A549 (cell line): ENCODE data around the gene SRSF4. TPM values are rescaled to one million over a fixed set of nuclear protein-coding genes. Genes with fewer than 3 reads are reported as not detected.

Experiments used
- ATAC-seq, 2 experiments: fragments of 200-7000 bp in 1 of 2; fragments of >200 bp in 1 of 2; cut with Nextera tagmentation in 1 of 2; cut with Tn5 transposase in 1 of 2; 3 replicates each; pipeline versions ENCODE4 v1.8.0 to v1.9.1; 2018 to 2020; ENCODE audit warnings: mild to moderate bottlenecking in 1 of 2, moderate library complexity in 1 of 2
- CTCF ChIA-PET: fragments of 300-600 bp; sonication (Branson Sonifier 250); formaldehyde crosslinking; extraction: SDS; loops from one replicate; lab custom pipeline; 2021; ENCODE audit warnings: antibody characterized with exemption, inconsistent platforms; lab: Yijun Ruan, JAX
- POLR2A ChIA-PET: fragments of 350-600 bp; formaldehyde crosslinking; extraction: SDS; loops from one replicate; lab custom pipeline; 2021; ENCODE audit warnings: antibody characterized with exemption, inconsistent platforms; lab: Yijun Ruan, JAX
- DNase-seq, 2 experiments: peaks; one replicate each; pipeline versions ENCODE4 v3.0.0 to v3.0.0-alpha.2; 2011 to 2016; ENCODE audit warnings: low read depth in 1 of 2, low spot score in 1 of 2
- FAIRE-seq: peaks from 2 replicates; lab custom pipeline; 2011; peaks lifted over from hg19 to GRCh38; lab: Jason Lieb, UNC
- H3K27ac ChIP-seq, 2 experiments: fragments of >200 bp; sonication (Bioruptor Twin); formaldehyde crosslinking; 3 replicates each; pipeline ENCODE4 v1.5.1; 2016 to 2017
- H3K4me1 ChIP-seq: fragments of >200 bp; sonication (Bioruptor Twin); formaldehyde crosslinking; 3 replicates; pipeline ENCODE4 v1.6.1; 2016
- H3K4me2 ChIP-seq: fragments of >200 bp; sonication (Bioruptor Twin); formaldehyde crosslinking; 3 replicates; pipeline ENCODE4 v1.6.1; 2016
- H3K4me3 ChIP-seq: fragments of >200 bp; sonication (Bioruptor Twin); formaldehyde crosslinking; 3 replicates; pipeline ENCODE4 v1.5.1; 2016
- H3K9me3 ChIP-seq: fragments of >200 bp; sonication (Bioruptor Twin); formaldehyde crosslinking; 3 replicates; pipeline ENCODE4 v1.6.1; 2016
- BHLHE40 ChIP-seq: IDR thresholded peaks from 2 replicates; pipeline ENCODE4 v1.6.1; 2012; ENCODE audit warnings: low read depth, low read length, inconsistent platforms
- CBX2 ChIP-seq: fragments of 200-600 bp; sonication (generic); IDR thresholded peaks from 2 replicates; pipeline ENCODE4 v1.6.1; 2016; ENCODE audit warnings: low read depth, mild to moderate bottlenecking, borderline replicate concordance
- CHD2 ChIP-seq: fragments of 150-350 bp; IDR thresholded peaks from 2 replicates; pipeline ENCODE4 v1.6.1; 2014; ENCODE audit warnings: low read length; ENCODE audit not compliant: partially characterized antibody
- CHD4 ChIP-seq: fragments of 200-600 bp; sonication (generic); IDR thresholded peaks from 2 replicates; pipeline ENCODE4 v1.6.1; 2016; ENCODE audit warnings: antibody characterized with exemption, mild to moderate bottlenecking, borderline replicate concordance
- EHF ChIP-seq: fragments of 250-450 bp; sonication (Bioruptor Pico); IDR thresholded peaks from 2 replicates; pipeline ENCODE4 v1.5.0; 2020; ENCODE audit warnings: mild to moderate bottlenecking
- EHMT2 ChIP-seq: fragments of 200-600 bp; sonication (generic); IDR thresholded peaks from 2 replicates; pipeline ENCODE4 v1.6.1; 2016; ENCODE audit warnings: antibody characterized with exemption, low read depth, mild to moderate bottlenecking, moderate library complexity
- EP300 ChIP-seq, 2 experiments: fragments of >200 bp; sonication (Bioruptor Twin); formaldehyde crosslinking; IDR thresholded peaks; 2 replicates in 1 of 2; 3 replicates in 1 of 2; pipeline ENCODE4 v1.6.1; 2016 to 2017
- ESRRA ChIP-seq: fragments of 150-350 bp; IDR thresholded peaks from 2 replicates; pipeline ENCODE4 v1.6.1; 2014; ENCODE audit warnings: mild to moderate bottlenecking, low read length, borderline replicate concordance
- FOSL2 ChIP-seq, 2 experiments: fragments of 450-650 bp in 1 of 2; fragments of >200 bp in 1 of 2; sonication (Bioruptor Twin) in 1 of 2; formaldehyde crosslinking; IDR thresholded peaks; 2 replicates each; pipeline versions ENCODE4 v1.5.0 to v1.6.1; 2016 to 2020; ENCODE audit warnings: mild to moderate bottlenecking in 1 of 2, moderate library complexity in 1 of 2
- FOXS1 ChIP-seq: fragments of 250-450 bp; sonication (Bioruptor Pico); IDR thresholded peaks from 2 replicates; pipeline ENCODE4 v1.5.0; 2020; ENCODE audit warnings: mild to moderate bottlenecking, moderate library complexity
- HDAC2 ChIP-seq: fragments of 200-600 bp; sonication (generic); IDR thresholded peaks from 2 replicates; pipeline ENCODE4 v1.6.1; 2016
- HEYL ChIP-seq: fragments of 250-450 bp; sonication (Bioruptor Pico); IDR thresholded peaks from 2 replicates; pipeline ENCODE4 v1.8.0; 2021; ENCODE audit warnings: mild to moderate bottlenecking, moderate library complexity
- HOXB13 ChIP-seq: fragments of 250-450 bp; sonication (Bioruptor Pico); IDR thresholded peaks from 2 replicates; pipeline ENCODE4 v1.5.0; 2020; ENCODE audit warnings: low read depth, mild to moderate bottlenecking, moderate library complexity
- JUN ChIP-seq, 2 experiments: fragments of >200 bp; sonication (Bioruptor Twin); formaldehyde crosslinking; IDR thresholded peaks; 2 replicates in 1 of 2; 3 replicates in 1 of 2; pipeline ENCODE4 v1.6.1; 2016 to 2017
- KDM1A ChIP-seq: fragments of 200-600 bp; sonication (generic); IDR thresholded peaks from 2 replicates; pipeline ENCODE4 v1.6.1; 2016; ENCODE audit warnings: low read depth, mild to moderate bottlenecking
- MAZ ChIP-seq: fragments of 150-350 bp; IDR thresholded peaks from 2 replicates; pipeline ENCODE4 v1.6.1; 2014; ENCODE audit warnings: antibody characterized with exemption, low read depth, low read length, borderline replicate concordance
- PHF8 ChIP-seq: fragments of 200-600 bp; sonication (generic); IDR thresholded peaks from 2 replicates; pipeline ENCODE4 v1.6.1; 2016; ENCODE audit warnings: low read depth, mild to moderate bottlenecking, antibody characterized with exemption, moderate library complexity, borderline replicate concordance
- POLR2A ChIP-seq: IDR thresholded peaks from 2 replicates; pipeline ENCODE4 v1.6.1; 2012; ENCODE audit warnings: mild to moderate bottlenecking, low read length
- POLR2AphosphoS2 ChIP-seq: conservative IDR thresholded peaks from 2 replicates; pipeline ENCODE4 v1.6.1; 2012; ENCODE audit warnings: low read length, improper control_type of control experiment, inconsistent platforms
- RARB ChIP-seq: fragments of 250-450 bp; sonication (Bioruptor Pico); IDR thresholded peaks from 2 replicates; pipeline ENCODE4 v1.8.0; 2021; ENCODE audit warnings: mild to moderate bottlenecking, moderate library complexity
- RCOR1 ChIP-seq: fragments of 150-350 bp; IDR thresholded peaks from 2 replicates; pipeline ENCODE4 v1.6.1; 2014; ENCODE audit warnings: antibody characterized with exemption, low read length, low read depth
- SMC3 ChIP-seq: fragments of >200 bp; sonication (Bioruptor Twin); formaldehyde crosslinking; IDR thresholded peaks from 3 replicates; pipeline ENCODE4 v1.6.1; 2018; ENCODE audit warnings: inconsistent platforms
- TFCP2L1 ChIP-seq: fragments of 250-450 bp; sonication (Bioruptor Pico); IDR thresholded peaks from 2 replicates; pipeline ENCODE4 v1.5.0; 2021; ENCODE audit warnings: mild to moderate bottlenecking
- ZFP36 ChIP-seq: fragments of 450-650 bp; IDR thresholded peaks from 2 replicates; pipeline ENCODE4 v1.6.1; 2014; ENCODE audit warnings: borderline replicate concordance; ENCODE audit not compliant: partially characterized antibody
- ZNF302 ChIP-seq: fragments of 250-450 bp; sonication (Bioruptor Pico); IDR thresholded peaks from 2 replicates; pipeline ENCODE4 v1.9.0; 2021; ENCODE audit warnings: inconsistent platforms, mild to moderate bottlenecking, moderate library complexity
- ZSCAN20 ChIP-seq: fragments of 250-450 bp; sonication (Bioruptor Pico); IDR thresholded peaks from 2 replicates; pipeline ENCODE4 v1.8.0; 2022; ENCODE audit warnings: mild to moderate bottlenecking, moderate library complexity
- WGBS: methylation state at CpG from one replicate; pipeline ENCODE4 v1.1.6; 2017; ENCODE audit errors: missing lambda C conversion rate; 5-methylcytosine and 5-hydroxymethylcytosine counted together
- polyA plus RNA-seq, 4 experiments: library from polyadenylated mRNA; depleted of rRNA in 3 of 4; stranded (reverse); fragments of >200 nt; fragmentation: RNase III in 1 of 4; extraction: RNeasy Plus Mini Kit Qiagen cat#74134 plus additional on column Dnase treatment in 1 of 4; gene quantifications; 2 replicates in 3 of 4; 3 replicates in 1 of 4; pipeline ENCODE4 v1.2.3, GENCODE V29; 2011 to 2017
- TF ChIP-seq, protein P1 (sequence below): fragments of >200 bp; sonication (Bioruptor Twin); formaldehyde crosslinking; IDR thresholded peaks from 3 replicates; pipeline ENCODE4 v1.5.1; 2016
- TF ChIP-seq, protein P2 (sequence below): fragments of 250-450 bp; sonication (Bioruptor Pico); IDR thresholded peaks from 2 replicates; pipeline ENCODE4 v1.5.0; 2021; ENCODE audit warnings: mild to moderate bottlenecking, moderate library complexity, borderline replicate concordance
- TF ChIP-seq, protein P3 (sequence below): IDR thresholded peaks from 2 replicates; pipeline ENCODE4 v1.6.1; 2012
- TF ChIP-seq, protein P4 (sequence below): IDR thresholded peaks from 2 replicates; pipeline ENCODE4 v1.6.1; 2012; ENCODE audit warnings: low read depth, borderline replicate concordance

SRSF4 gene
- polyA plus RNA-seq, 2 of the 4 experiments (the other 2 are of a cell fraction): 45.6 to 64.5 TPM

DNA sequence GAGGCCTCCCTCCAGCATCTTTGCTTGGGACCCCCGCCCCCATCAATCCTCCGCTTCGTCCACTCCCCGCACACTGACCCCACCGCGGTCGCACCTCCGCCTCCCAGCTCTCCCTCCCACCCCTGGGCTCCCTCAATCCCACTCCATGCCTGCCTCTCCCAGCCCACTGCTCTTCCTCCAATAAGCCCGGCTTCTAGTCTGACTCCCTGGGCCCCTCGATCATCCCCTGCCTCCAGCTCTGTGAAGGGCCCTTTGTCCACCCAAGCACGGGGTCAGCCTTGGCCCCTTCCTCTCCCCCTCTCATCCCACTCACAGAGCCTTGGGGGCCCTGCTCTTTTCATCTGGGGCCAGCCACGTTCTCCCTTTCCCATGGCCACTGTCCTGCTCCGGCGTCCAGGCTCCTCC, 56.5 kb downstream of the SRSF4 start (continued):
- TF ChIP-seq CBX2 (no peak), POLR2AphosphoS2 (no peak)

DNA sequence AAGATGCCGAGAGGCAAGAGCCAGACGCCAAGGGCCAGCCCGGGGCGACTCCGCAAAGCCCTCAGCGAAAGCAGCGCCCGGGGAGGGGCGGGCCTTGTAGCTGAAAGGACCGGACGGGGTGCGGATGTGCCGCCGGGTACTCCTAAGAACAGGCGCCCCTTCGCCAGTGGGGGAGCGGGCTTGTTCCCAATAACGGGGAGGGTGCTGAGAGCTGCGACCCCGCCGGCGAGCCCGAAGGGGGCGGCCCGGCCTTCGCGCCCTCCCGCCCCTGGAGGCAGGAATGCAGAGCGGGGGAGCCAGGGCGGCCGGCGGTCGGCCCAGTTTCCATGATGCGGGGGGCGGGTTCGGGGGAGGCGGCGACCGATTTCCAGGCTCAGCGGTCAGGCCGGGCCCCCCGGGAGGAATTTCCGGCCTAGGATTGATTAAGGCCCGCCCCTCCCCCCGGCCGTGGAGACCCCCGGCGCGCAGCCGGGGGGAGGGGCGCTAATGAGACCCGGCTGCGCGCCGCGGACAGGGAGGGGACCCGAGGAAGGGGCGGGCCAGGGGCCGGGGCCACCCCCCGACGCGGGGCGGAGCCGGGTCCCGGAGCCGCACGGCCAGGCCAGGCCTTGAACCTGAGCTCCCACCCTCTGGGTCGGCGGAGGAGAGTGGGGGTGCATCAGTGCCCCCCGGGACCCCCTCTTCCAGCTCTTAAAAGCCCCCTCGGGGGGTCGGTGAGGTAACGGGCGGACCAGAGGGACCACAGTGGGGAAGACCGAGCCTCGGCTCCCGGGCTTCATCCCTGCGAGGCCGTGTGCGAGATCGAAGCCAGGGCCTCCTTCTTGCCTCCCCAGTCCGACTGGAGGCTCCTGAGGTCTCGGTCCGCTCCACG, 57.1 kb downstream of the SRSF4 start:
- FAIRE-seq (no peak), DNase-seq (peak; percentile 56 to 71), ATAC-seq (peak; percentile 77 to 85)
- CTCF ChIA-PET: interaction anchor here (0.7 to 1.3 kb wide), 11 partner anchors 10 to 600 kb away, joined by 3 to 9 read pairs (median 3); no protein-coding TSS in a partner anchor
- Histone ChIP-seq H3K4me1 (no peaks in the 10 kb centered on the region), H3K4me3 (peak overlapping the region; percentile 83), H3K9me3 (no peaks in the 10 kb centered on the region), H3K27ac (peak overlapping the region; percentile 86 to 94), H3K4me2 (peak overlapping the region; percentile 97)
- 64% methylated on average over 12 of the region's 85 CpGs for WGBS
- TF ChIP-seq, protein P1, sequence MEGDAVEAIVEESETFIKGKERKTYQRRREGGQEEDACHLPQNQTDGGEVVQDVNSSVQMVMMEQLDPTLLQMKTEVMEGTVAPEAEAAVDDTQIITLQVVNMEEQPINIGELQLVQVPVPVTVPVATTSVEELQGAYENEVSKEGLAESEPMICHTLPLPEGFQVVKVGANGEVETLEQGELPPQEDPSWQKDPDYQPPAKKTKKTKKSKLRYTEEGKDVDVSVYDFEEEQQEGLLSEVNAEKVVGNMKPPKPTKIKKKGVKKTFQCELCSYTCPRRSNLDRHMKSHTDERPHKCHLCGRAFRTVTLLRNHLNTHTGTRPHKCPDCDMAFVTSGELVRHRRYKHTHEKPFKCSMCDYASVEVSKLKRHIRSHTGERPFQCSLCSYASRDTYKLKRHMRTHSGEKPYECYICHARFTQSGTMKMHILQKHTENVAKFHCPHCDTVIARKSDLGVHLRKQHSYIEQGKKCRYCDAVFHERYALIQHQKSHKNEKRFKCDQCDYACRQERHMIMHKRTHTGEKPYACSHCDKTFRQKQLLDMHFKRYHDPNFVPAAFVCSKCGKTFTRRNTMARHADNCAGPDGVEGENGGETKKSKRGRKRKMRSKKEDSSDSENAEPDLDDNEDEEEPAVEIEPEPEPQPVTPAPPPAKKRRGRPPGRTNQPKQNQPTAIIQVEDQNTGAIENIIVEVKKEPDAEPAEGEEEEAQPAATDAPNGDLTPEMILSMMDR: peak; percentile 35; the same call in 2 of the 3 replicates
- TF ChIP-seq PHF8 (peak; percentile 66), CBX2 (no peak), EHMT2 (no peak), KDM1A (0 out of 2 replicates have a peak, but pooled peaks have one; percentile 2), HDAC2 (no peak), HEYL (CRISPR knock-in tag) (no peak), SMC3 (no peak), MAZ (no peak), JUN (IDR thresholded peaks at IDR 0.05) (peak in 1 of 2 experiments; percentile 31; a peak in 2 of 5 replicates), BHLHE40 (no peak), POLR2A (peak; percentile 46)
- TF ChIP-seq, protein P2, sequence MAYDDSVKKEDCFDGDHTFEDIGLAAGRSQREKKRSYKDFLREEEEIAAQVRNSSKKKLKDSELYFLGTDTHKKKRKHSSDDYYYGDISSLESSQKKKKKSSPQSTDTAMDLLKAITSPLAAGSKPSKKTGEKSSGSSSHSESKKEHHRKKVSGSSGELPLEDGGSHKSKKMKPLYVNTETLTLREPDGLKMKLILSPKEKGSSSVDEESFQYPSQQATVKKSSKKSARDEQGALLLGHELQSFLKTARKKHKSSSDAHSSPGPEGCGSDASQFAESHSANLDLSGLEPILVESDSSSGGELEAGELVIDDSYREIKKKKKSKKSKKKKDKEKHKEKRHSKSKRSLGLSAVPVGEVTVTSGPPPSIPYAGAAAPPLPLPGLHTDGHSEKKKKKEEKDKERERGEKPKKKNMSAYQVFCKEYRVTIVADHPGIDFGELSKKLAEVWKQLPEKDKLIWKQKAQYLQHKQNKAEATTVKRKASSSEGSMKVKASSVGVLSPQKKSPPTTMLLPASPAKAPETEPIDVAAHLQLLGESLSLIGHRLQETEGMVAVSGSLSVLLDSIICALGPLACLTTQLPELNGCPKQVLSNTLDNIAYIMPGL: peak; percentile 43; the same call in 1 of the 2 replicates
- TF ChIP-seq, protein P3, sequence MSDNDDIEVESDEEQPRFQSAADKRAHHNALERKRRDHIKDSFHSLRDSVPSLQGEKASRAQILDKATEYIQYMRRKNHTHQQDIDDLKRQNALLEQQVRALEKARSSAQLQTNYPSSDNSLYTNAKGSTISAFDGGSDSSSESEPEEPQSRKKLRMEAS: peak; percentile 43; the same call in 1 of the 2 replicates
- POLR2A ChIA-PET: interaction anchor here (1.4 kb wide), 1 partner anchor 57 kb away, joined by 8 read pairs; the partner anchor contains the start of gene SRSF4

DNA sequence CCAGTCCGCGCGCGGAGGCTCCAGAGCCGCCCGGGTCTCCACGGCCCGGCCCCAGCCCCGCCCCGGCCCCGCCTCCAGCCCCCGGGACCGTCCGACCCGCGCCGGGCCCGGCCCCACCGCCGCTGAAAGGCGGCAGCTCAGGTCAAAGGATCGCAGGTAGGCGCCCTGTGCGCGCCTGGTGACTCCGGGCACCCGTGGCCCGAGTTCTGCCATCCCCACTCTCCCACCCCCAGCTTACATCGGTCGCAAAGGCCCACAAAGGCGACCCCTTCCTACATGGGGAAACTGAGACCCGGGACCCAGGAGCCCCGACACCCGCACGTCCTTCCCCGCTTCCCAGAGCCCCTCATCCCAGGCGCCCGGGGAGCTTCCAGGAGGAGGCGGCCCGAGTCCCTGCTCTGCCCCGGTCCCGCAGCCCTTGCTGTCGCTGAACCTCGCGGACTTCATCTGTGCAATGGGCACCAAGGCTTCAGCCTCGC, 57.8 kb downstream of the SRSF4 start, which contains the start of gene TMEM200B:
Gene TMEM200B (minus strand): TSS at position 17 of the 479 bp plus-strand sequence. CDS start 2,075 bp downstream, outside the sequence.
- ChIA-PET CTCF (interaction anchor here (0.7 to 1.3 kb wide), 8 partner anchors 15 to 600 kb away, joined by 3 to 9 read pairs (median 3); no protein-coding TSS in a partner anchor), POLR2A (interaction anchor here (1.4 kb wide), 1 partner anchor 58 kb away, joined by 8 read pairs; the partner anchor contains the start of gene SRSF4)
- peak within 1 kb of the TSS; percentile 86 to 94 for H3K27ac ChIP-seq
- ATAC-seq (peak; percentile 32 to 53; a peak in 5 of 6 replicates), DNase-seq (no peak), FAIRE-seq (no peak)
- 4% methylated on average over 15 of the region's 46 CpGs for WGBS
- peak within 1 kb of the TSS; percentile 97 for H3K4me2 ChIP-seq
- no peaks in the 10 kb centered on the region for H3K9me3 ChIP-seq
- H3K4me1 ChIP-seq: no peaks in the 10 kb centered on the region
- H3K4me3 ChIP-seq: peak within 1 kb of the TSS; percentile 83
- TF ChIP-seq TFCP2L1 (CRISPR knock-in tag) (no peak), CHD4 (peak; percentile 47; the same call in 1 of the 2 replicates), ESRRA (no peak), RARB (CRISPR knock-in tag) (no peak), CHD2 (no peak), FOSL2 (IDR thresholded peaks at IDR 0.05) (no peak), FOSL2 (CRISPR knock-in tag; IDR thresholded peaks at IDR 0.05) (no peak), RCOR1 (no peak), PHF8 (no peak), EHF (no peak), CBX2 (no peak), KDM1A (peak; percentile 56; the same call in 1 of the 2 replicates), ZNF302 (no peak), EP300 (IDR thresholded peaks at IDR 0.05) (no peak), ZFP36 (peak; percentile 41), FOXS1 (CRISPR knock-in tag) (no peak), HOXB13 (CRISPR knock-in tag) (no peak), ZSCAN20 (CRISPR knock-in tag) (no peak)
- TF ChIP-seq, protein P4, sequence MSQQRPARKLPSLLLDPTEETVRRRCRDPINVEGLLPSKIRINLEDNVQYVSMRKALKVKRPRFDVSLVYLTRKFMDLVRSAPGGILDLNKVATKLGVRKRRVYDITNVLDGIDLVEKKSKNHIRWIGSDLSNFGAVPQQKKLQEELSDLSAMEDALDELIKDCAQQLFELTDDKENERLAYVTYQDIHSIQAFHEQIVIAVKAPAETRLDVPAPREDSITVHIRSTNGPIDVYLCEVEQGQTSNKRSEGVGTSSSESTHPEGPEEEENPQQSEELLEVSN: no peak
